DOHH2 (cell line): ENCODE data around the gene CLEC2A.

Experiments used
- EZH2phosphoT487 ChIP-seq: fragments of 200-600 bp; sonication (generic); IDR thresholded peaks from 2 replicates; pipeline ENCODE4 v1.6.1; 2017; ENCODE audit warnings: borderline replicate concordance, mild to moderate bottlenecking, antibody characterized with exemption, low read length, moderate library complexity, mixed read lengths
- TF ChIP-seq, protein P1 (sequence below): fragments of 200-600 bp; sonication (generic); IDR thresholded peaks from one replicate; pipeline ENCODE4 v1.5.1; 2014; ENCODE audit warnings: antibody characterized with exemption, mild to moderate bottlenecking, low read depth, low read length; ENCODE audit not compliant: poor library complexity, severe bottlenecking

DNA sequence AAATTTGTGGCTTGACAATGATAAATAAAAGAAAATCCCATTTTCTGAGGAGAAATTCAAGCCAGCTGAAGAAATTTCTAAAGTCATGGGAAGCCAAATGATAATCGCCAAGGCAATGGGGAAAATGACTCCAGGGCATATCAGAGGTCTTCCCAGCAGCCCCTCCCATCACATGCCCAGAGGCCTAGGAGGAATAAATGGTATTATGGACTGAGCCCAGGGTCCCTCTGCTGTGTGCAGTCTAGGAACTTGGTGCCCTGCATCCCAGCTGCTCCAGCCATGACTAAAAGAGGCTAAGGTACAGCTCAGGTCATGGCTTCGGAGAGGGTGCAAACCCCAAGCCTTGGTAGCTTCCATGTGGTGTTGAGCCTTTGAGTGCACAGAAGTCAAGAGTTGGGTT is 43.4 kb upstream of the CLEC2A start:
- TF ChIP-seq, protein P1, sequence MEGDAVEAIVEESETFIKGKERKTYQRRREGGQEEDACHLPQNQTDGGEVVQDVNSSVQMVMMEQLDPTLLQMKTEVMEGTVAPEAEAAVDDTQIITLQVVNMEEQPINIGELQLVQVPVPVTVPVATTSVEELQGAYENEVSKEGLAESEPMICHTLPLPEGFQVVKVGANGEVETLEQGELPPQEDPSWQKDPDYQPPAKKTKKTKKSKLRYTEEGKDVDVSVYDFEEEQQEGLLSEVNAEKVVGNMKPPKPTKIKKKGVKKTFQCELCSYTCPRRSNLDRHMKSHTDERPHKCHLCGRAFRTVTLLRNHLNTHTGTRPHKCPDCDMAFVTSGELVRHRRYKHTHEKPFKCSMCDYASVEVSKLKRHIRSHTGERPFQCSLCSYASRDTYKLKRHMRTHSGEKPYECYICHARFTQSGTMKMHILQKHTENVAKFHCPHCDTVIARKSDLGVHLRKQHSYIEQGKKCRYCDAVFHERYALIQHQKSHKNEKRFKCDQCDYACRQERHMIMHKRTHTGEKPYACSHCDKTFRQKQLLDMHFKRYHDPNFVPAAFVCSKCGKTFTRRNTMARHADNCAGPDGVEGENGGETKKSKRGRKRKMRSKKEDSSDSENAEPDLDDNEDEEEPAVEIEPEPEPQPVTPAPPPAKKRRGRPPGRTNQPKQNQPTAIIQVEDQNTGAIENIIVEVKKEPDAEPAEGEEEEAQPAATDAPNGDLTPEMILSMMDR: no peak
- TF ChIP-seq EZH2phosphoT487: no peak
